Retinal pigment epithelial cell (primary cell): Measurements from ENCODE around the gene NRF1.

Source experiments
- DNase-seq: peaks from one replicate; pipeline ENCODE4 v3.0.0-alpha.2; 2010; ENCODE audit warnings: low read depth
- H3K4me3 ChIP-seq: 2 replicates; pipeline ENCODE4 v1.5.1; 2011; ENCODE audit warnings: mild to moderate bottlenecking, low read length, control low read depth, moderate library complexity
- TF ChIP-seq, protein P1 (sequence below): conservative IDR thresholded peaks from 2 replicates; pipeline ENCODE4 v1.5.1; 2011; ENCODE audit warnings: low read depth, low read length, control low read depth, inconsistent platforms

Gene NRF1

DNA sequence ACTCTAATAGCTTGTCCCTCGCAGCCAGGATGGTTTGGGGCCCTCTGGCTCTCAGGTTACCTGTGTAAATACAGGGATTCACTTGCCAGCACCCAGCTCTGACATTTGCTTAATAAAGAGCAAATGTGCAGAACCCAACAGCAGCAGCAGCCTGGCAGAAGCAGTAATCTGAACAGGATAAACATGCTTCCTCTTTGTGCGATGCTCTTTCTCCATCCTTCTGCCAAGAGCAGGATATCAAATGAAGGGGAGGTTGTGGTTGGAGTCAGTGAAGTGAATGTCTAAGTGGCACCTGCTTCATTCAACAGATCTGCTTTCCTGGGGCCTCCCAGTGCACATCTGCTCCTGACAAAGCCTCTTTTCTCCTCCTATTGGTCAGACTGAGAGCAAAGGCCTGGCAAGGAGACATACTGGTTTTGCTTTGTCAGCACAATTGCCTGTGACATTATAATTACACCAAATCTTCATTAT, 130.3 kb downstream of the NRF1 start:
- TF ChIP-seq, protein P1, sequence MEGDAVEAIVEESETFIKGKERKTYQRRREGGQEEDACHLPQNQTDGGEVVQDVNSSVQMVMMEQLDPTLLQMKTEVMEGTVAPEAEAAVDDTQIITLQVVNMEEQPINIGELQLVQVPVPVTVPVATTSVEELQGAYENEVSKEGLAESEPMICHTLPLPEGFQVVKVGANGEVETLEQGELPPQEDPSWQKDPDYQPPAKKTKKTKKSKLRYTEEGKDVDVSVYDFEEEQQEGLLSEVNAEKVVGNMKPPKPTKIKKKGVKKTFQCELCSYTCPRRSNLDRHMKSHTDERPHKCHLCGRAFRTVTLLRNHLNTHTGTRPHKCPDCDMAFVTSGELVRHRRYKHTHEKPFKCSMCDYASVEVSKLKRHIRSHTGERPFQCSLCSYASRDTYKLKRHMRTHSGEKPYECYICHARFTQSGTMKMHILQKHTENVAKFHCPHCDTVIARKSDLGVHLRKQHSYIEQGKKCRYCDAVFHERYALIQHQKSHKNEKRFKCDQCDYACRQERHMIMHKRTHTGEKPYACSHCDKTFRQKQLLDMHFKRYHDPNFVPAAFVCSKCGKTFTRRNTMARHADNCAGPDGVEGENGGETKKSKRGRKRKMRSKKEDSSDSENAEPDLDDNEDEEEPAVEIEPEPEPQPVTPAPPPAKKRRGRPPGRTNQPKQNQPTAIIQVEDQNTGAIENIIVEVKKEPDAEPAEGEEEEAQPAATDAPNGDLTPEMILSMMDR: no peak
- no peak overlapping the region for H3K4me3 ChIP-seq
- DNase-seq: no peak

DNA sequence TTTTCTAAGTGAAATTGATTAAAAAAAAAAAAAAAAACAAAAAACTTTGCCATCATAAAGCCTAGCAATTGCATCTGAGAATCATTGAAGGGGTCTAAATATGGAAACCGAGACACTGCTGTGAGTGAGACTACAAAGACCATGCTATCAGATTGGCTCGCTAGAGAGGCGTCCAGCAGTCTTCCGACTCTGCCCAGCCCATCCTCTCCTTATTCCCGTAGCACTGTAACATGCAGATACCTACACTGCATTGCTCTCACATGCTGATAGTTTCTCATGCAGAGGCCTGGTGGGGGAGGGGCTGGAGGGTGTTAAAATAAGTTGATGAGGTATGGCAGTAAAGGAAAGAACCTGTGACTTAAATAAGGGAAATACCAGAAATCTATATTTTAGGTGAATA, 130.7 kb downstream of the NRF1 start:
- TF ChIP-seq, protein P1: no peak
- DNase-seq: no peak
- H3K4me3 ChIP-seq: no peak overlapping the region

DNA sequence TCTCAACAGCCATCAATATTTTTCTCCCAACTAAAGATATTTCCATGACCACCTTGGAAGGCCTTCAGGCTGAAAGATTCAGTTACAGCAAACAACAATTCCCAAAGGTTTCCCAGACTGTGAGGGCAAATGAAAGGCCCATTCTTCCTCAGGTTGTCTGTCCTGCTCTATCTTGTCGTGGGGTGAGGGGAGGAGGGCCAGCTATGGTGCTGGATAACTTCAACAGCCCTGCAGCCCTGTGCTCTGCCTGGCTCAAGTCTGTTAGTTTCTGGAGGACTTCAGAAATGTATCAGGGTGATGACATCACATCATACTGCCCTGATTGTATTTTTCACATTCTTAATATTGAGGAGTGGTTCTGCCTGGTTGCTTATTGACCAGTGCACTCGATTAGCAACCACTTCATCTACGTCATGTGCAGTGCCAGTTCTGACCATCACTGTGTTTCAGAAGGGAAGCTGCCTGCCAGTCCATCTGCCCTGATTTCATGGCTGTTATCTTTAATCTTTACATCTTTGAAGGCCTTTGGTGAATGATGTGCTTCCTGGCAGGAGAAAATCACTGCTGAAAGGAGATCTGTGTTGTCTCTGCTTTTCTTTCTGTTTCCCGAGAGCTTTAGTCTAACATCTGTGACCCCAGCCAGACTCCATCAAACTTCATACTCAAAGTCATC, 135.5 kb downstream of the NRF1 start:
- no peak overlapping the region for H3K4me3 ChIP-seq
- DNase-seq: no peak
- TF ChIP-seq, protein P1: no peak

DNA sequence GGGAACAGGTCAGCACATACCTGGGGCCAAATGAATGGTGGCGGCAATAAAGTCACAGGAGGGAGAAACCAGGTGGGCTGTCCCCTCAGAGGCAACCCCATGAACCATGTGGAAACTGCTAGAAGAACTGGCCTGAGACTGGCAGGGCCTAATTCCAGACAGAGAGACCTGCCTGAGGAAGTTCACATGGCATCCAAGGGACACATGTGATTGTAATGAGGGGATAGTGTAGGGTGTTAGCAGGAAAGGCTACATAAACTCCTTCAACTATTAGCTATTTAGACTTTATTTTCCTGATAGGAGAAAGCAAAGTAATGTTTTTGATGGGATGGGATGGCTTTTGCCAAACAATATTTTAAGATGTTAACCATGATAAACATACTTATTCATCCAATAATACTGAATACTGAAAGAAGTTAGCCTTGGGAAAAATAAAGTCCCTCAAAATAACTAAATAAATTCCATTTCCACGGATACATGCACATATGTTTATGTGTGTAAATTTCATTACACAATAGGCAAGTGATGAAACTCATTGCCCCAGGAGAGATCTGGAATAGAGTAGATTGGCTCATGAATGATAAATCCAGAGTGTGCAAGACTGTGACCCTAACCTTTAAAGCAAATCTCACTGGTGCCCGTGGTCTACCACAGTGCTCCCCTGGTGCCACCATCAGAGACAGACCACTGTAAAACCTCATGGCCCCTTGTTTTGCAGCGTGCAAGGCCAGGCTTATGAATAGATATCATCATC, 137.0 kb downstream of the NRF1 start:
- H3K4me3 ChIP-seq: no peak overlapping the region
- no peak for DNase-seq
- TF ChIP-seq, protein P1: no peak

DNA sequence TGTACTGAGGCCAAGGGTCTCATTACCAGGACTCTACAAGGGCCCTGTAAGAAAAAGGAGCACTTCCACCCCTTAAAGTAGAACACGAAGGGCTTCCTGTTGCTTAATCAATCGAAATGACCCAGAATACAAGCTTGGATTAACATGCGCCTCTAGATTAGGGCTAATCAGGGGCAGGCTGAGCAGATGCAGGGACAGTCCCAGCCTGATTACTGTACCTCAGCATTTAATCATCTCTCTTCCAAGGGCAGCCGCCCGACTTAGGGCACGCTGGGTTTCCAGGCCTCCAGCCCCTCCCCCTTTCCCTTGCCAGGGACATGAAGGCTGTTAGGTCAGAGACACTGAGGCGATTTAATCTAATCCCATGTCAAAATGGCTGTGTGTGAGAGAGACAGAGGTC, 138.6 kb downstream of the NRF1 start:
- no peak for DNase-seq
- no peak overlapping the region for H3K4me3 ChIP-seq
- TF ChIP-seq, protein P1: no peak

DNA sequence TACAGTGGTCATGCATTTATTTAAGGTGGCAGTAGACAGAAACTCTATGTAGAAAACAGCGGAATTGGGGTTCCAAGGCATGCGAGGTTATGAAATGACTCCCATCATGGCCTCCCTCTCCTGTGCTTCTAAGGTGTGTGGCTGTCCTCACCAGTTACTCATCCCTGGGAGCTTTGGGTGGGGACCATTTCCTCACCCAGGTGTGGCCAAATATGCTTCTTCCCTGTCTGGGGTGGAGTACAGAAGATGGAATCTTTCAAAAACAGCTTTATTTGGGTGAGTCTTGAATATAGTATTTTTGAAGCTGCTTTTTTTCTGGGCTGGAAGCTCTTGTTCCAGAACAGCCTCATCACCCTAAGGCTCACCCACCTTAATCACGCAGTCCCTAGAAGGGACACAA, 139.0 kb downstream of the NRF1 start:
- TF ChIP-seq, protein P1: no peak
- DNase-seq: no peak
- H3K4me3 ChIP-seq: no peak overlapping the region

DNA sequence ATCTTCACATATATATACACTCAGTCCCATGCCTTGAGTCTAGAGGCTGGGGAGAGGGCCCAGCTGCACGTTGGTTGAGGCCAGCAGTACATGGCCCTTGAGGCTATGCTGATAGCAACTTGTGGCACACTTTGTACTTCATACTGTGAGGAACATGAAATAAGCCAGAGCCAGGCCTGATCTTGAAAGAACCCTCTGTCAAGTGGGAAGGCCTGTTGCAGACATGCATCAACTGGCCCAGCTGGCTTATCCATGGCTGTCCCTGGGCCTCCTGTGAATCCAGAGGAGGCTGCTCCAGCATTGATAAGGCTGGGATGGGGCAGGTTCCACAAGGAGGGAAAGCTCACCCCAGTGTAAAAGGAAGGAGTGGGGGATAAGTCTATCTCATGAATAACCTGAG, 140.4 kb downstream of the NRF1 start:
- DNase-seq: no peak
- no peak overlapping the region for H3K4me3 ChIP-seq
- TF ChIP-seq, protein P1: no peak
